ENCODE data around the gene ABHD17A. TPM values are rescaled to one million over a fixed set of nuclear protein-coding genes. Genes with fewer than 3 reads are reported as not detected.

The ABHD17A gene
- total and polyA plus RNA-seq, 2 of the 8 experiments (the other 6 are each of a cell fraction or from before 2014, with no cell fraction given), result 41.2 to 87.4 TPM

GRCh38 chr19:1922803-1923202 lies 37.5 kb upstream of the ABHD17A start (continued):
- no peak for TF ChIP-seq CHD7 (IDR thresholded peaks at IDR 0.05; ENCODE audit: insufficient replicate concordance, low read length)
- peak; percentile 74; the same call in 1 of the 2 replicates for TF ChIP-seq KDM1A (IDR thresholded peaks at IDR 0.05; ENCODE audit: borderline replicate concordance, low read length)
